Esophagus muscularis mucosa (tissue), 4 donors: ENCODE data around the gene JKAMP.

Source experiments
- CTCF ChIP-seq, 3 experiments: fragments of 200-600 bp in 2 of 3; fragments of 450-650 bp in 1 of 3; sonication (generic) in 2 of 3; IDR thresholded peaks; one replicate each; pipeline ENCODE4 v1.5.1; 2017 to 2019; ENCODE audit warnings: antibody characterized with exemption in 3 of 3, mild to moderate bottlenecking in 2 of 3, moderate library complexity in 1 of 3
- EP300 ChIP-seq: sonication (generic); formaldehyde crosslinking; IDR thresholded peaks from one replicate; pipeline ENCODE4 v1.6.1; 2017; ENCODE audit warnings: antibody characterized with exemption
- POLR2AphosphoS5 ChIP-seq, 2 donors: sonication (generic); formaldehyde crosslinking; IDR thresholded peaks; one replicate each; pipeline ENCODE4 v1.6.1; 2017; ENCODE audit warnings: antibody characterized with exemption in 2 of 2

GRCh38 chr14:59460378-59460777 is 23.9 kb upstream of the JKAMP start:
- no peak for TF ChIP-seq POLR2AphosphoS5 (IDR thresholded peaks at IDR 0.05)
- TF ChIP-seq CTCF (IDR thresholded peaks at IDR 0.05) = no peak
- TF ChIP-seq EP300 = no peak
